Stimulated activated CD8-positive, alpha-beta memory T cell treated with anti-CD3 and anti-CD28 coated beads, Interleukin-2, amount 100 ng/mL, for 1 hour (primary cell): ENCODE data around the gene ADD3.
A peak's percentile ranks its signal among the peaks of the same experiment; 100 is the strongest.

Experiments used
- DNase-seq, 2 donors: peaks; one replicate each; pipeline ENCODE4 v3.0.0-alpha.2; 2020; ENCODE audit warnings: low read depth in 2 of 2

Gene ADD3

GRCh38 chr10:110007701-110008517, at the start of gene ADD3:
Gene ADD3 (plus strand): TSS chr10:110007984. CDS start chr10:110100654, 92,670 bp downstream.
- peak; percentile 87 to 95 for DNase-seq

GRCh38 chr10:109958059-109958458, 49.7 kb upstream of the ADD3 start:
- no peak for DNase-seq

- DNase-seq, result no peak
Observed at GRCh38 chr10:109959259-109960145, 48.3 kb upstream of the ADD3 start.

- DNase-seq, result no peak
Observed at GRCh38 chr10:109960682-109961081, 47.1 kb upstream of the ADD3 start.

- no peak for DNase-seq
Observed at GRCh38 chr10:109961174-109962001, 46.4 kb upstream of the ADD3 start.

GRCh38 chr10:109962247-109962646, 45.5 kb upstream of the ADD3 start:
- DNase-seq, result no peak

GRCh38 chr10:109963439-109963838, 44.3 kb upstream of the ADD3 start:
- DNase-seq, result no peak

GRCh38 chr10:109964318-109964717, 43.5 kb upstream of the ADD3 start:
- DNase-seq, result no peak

GRCh38 chr10:109966961-109967738, 40.6 kb upstream of the ADD3 start:
- DNase-seq, result no peak

- DNase-seq, result no peak
Observed at GRCh38 chr10:109967739-109968088, 40.1 kb upstream of the ADD3 start.

- DNase-seq, result no peak
Observed at GRCh38 chr10:109968953-109969759, 38.6 kb upstream of the ADD3 start.

GRCh38 chr10:109969760-109970346, 37.9 kb upstream of the ADD3 start:
- no peak for DNase-seq

GRCh38 chr10:109971634-109972033, 36.1 kb upstream of the ADD3 start:
- no peak for DNase-seq

- DNase-seq, result no peak
Observed at GRCh38 chr10:109972372-109973001, 35.3 kb upstream of the ADD3 start.

- DNase-seq, result no peak
Observed at GRCh38 chr10:109973326-109973829, 34.4 kb upstream of the ADD3 start.

- no peak for DNase-seq
Observed at GRCh38 chr10:109974504-109975191, 33.1 kb upstream of the ADD3 start.

GRCh38 chr10:109975244-109976190, 32.3 kb upstream of the ADD3 start:
- no peak for DNase-seq
